HG03135 (cell line): ENCODE measurements around the gene GFPT2.

ENCODE experiments used
- ATAC-seq: cut with Tn5 transposase; IDR thresholded peaks from one replicate; pipeline ENCODE4 v1.9.1; 2021; ENCODE audit warnings: mild to moderate bottlenecking, moderate library complexity; ENCODE audit not compliant: unreplicated experiment

GFPT2 gene

GRCh38 chr5:180352116-180353047 lies 754 bp downstream of the GFPT2 start:
- ATAC-seq, result no peak

- ATAC-seq, result no peak
Observed at GRCh38 chr5:180350711-180351465, 2.2 kb downstream of the GFPT2 start.

- ATAC-seq, result no peak
Observed at GRCh38 chr5:180350296-180350695, 2.8 kb downstream of the GFPT2 start.

GRCh38 chr5:180349391-180349790 lies 3.7 kb downstream of the GFPT2 start:
- no peak for ATAC-seq

GRCh38 chr5:180348336-180348735 lies 4.8 kb downstream of the GFPT2 start:
- no peak for ATAC-seq

GRCh38 chr5:180347702-180348101 lies 5.4 kb downstream of the GFPT2 start:
- ATAC-seq, result no peak

GRCh38 chr5:180346358-180346757 lies 6.8 kb downstream of the GFPT2 start:
- ATAC-seq, result no peak

- no peak for ATAC-seq
Observed at GRCh38 chr5:180345781-180346180, 7.4 kb downstream of the GFPT2 start.

GRCh38 chr5:180345186-180345585 lies 8.0 kb downstream of the GFPT2 start:
- no peak for ATAC-seq

- no peak for ATAC-seq
Observed at GRCh38 chr5:180344696-180344999, 8.5 kb downstream of the GFPT2 start.

GRCh38 chr5:180343831-180344695 lies 9.1 kb downstream of the GFPT2 start:
- ATAC-seq, result no peak

GRCh38 chr5:180343110-180343830 lies 9.9 kb downstream of the GFPT2 start:
- no peak for ATAC-seq

GRCh38 chr5:180341595-180341994 lies 11.5 kb downstream of the GFPT2 start:
- ATAC-seq, result no peak

GRCh38 chr5:180340856-180341255 lies 12.3 kb downstream of the GFPT2 start:
- no peak for ATAC-seq

GRCh38 chr5:180339583-180340183 lies 13.5 kb downstream of the GFPT2 start:
- no peak for ATAC-seq

- no peak for ATAC-seq
Observed at GRCh38 chr5:180338001-180338707, 15.0 kb downstream of the GFPT2 start.

GRCh38 chr5:180336234-180337020 lies 16.7 kb downstream of the GFPT2 start:
- ATAC-seq, result no peak

- ATAC-seq, result no peak
Observed at GRCh38 chr5:180335614-180336233, 17.4 kb downstream of the GFPT2 start.
